Kidney tubule cell (primary cell): ENCODE results near the gene DUOXA1.
"Not testable (repeated sequence)": the region's sequence is repeated elsewhere in the genome, so short reads cannot be mapped to it uniquely, and the experiment has no call there.

ENCODE experiments used
- DNase-seq: peaks from one replicate; pipeline ENCODE4 v3.0.0-alpha.2; 2018; ENCODE audit warnings: low spot score

The DUOXA1 gene

DNA sequence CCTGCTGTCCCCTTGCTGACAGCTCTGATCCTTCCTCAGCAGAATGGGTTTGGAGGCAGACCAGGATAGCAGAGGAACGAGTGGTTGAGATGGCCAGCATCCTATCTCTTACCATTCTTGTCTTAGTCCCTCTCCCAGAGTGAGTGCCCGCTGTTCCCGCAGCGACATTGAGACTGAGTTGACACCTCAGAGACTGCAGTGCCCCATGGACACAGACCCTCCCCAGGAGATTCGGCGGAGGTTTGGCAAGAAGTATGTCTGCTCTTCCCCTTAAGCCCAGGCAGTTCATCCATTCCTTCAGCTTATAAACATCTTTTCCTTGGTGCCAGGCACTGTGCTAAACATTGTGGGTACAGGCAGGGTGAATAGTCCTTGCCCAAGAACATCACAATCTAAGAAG, 21.3 kb upstream of the DUOXA1 start:
- DNase-seq, result no peak

DNA sequence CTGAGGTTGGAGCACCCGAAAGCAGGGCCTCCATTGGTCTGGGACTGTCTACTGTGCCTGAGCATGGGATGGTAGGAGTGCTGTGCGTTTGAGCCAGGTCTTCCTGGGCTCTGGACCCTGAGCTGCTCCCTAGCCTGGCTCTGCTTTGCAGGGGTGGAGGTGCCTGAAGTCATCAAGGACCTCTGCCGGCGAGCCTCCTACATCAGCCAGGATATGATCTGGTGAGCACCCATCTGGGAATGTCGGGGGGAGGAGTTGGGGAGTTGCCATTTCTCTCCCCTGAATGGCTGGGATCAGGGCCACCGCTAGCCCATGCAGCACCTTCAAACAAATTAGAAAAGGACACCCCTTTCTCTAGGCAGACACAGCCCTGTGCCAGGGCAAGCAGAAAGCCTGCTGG, 20.8 kb upstream of the DUOXA1 start:
- DNase-seq, result no peak

DNA sequence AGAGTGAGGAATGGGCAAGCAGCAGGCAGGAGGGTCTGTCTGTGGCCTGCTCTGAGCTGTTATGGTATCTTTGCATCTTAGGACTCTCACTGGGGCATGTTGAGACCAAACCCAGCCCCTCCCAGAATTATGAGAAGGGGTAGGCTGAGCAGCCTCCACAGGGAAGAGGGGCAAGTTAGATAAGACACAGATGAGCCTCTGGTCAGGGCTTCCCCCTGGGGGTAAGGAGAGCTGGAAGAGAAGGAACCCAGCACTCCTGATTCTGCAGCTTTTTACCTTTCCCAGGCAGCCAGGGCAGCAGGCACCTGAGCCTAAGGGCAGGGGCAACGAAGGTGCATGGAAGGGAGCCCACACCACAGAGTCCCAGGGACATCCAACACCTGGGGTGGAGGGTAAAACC, 19.4 kb upstream of the DUOXA1 start:
- DNase-seq, result no peak

DNA sequence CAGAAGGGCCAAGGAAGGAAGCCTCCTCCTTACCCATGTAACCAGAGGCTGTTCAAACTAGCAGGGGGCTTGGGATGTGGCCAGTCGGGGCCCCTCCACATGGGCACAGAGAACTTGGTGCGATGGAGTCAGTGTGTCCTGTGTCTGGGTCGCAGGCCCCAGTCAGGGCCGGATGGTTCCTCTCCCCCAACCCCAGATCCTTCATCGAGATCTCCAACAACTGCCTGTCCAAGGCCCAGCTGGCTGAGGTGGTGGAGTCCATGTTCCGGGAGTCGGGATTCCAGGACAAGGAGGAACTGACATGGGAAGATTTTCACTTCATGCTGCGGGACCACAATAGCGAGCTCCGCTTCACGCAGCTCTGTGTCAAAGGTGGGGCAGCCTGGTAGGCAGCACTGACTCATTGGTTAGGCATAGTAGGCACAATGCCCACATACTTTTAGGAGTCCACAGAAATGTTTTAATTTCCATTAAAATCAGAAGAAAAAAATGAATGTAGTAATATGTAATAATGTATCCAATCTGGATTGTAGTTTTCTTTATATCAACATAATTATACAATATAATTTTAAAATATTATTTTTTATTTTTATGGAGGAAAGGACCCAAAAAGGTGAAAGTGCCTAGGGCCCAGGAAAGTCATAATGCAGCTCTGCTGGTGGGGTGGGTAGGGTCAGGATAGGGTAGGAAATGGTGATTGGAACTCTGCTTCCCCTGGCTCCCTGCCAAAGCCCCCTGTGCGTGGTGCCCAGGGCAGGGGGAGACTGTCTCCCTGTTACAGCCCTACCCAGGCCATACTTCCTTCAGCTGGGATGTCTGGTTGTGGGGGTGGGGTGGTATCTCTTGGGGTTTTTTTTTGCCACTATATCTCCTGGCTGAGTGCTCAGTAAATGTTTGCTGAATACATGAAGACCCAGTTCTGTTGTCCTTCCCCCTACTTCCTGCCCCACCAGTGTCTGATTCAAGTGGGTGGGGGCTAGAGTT, 18.7 kb upstream of the DUOXA1 start:
- DNase-seq, result peak; percentile 30

DNA sequence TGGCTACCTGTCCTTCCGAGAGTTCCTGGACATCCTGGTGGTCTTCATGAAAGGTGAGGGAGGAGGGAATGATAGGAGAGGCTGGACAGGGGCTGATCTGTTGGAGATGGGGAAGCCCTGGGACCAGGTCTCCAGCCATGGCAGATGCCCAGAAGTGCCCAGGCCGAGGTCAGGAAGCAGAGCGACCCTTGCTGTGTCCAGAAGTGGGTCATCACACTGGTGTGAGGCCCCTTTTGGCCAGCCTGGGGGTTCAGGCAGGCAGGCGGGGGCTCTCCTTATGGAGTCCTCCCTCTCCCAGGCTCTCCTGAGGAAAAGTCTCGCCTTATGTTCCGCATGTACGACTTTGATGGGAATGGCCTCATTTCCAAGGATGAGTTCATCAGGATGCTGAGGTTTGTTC, 17.9 kb upstream of the DUOXA1 start:
- peak; percentile 44 for DNase-seq

DNA sequence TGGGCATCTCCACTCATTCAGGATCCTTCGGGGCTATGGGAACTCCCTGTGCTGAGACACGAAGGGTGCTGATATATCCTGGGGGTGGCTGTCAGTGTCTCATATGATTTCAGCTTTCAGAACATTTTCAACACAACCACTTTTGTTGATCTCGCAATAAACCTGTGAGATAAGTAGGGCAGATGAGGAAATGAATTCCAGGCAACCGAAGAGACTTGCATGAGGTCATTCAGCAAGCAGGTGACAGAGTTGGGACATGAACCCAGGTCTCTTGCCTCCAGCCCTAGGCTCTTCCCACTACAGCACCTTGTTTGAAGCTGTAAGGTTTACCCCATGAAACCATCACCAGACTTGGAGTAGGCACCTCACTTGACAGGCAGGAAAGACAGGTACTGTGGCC, 16.7 kb upstream of the DUOXA1 start:
- DNase-seq, result peak; percentile 37

DNA sequence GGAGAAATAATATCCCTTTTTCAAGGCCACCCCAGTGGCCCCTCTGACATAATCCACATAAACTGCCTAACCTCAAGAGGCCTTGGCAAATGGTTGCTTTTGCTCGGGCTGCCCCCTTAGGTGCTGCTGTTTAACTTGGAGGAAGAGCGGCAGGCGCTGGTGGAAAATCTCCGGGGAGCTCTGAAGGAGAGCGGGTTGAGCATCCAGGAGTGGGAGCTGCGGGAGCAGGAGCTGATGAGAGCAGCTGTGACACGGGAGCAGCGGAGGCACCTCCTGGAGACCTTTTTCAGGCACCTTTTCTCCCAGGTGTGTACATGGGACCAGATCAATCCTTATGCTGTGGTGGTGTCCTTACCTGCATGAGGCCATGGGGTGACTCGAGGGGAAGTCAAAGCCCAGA, 15.1 kb upstream of the DUOXA1 start:
- no peak for DNase-seq

DNA sequence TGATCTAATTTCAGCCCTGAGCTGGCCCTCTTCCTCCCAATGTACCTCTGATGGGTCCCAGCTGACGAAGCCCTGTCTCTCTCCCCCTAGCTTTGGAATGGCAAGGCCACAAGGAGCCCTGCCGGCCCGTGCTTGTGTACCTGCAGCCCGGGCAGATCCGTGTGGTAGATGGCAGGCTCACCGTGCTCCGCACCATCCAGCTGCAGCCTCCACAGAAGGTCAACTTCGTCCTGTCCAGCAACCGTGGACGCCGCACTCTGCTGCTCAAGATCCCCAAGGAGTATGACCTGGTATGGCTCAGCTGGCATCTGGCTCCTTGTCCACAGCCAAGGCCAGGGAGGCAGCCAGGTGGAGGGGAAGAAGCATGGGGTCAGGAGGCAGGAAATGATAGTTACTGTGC, 14.3 kb upstream of the DUOXA1 start:
- no peak for DNase-seq

DNA sequence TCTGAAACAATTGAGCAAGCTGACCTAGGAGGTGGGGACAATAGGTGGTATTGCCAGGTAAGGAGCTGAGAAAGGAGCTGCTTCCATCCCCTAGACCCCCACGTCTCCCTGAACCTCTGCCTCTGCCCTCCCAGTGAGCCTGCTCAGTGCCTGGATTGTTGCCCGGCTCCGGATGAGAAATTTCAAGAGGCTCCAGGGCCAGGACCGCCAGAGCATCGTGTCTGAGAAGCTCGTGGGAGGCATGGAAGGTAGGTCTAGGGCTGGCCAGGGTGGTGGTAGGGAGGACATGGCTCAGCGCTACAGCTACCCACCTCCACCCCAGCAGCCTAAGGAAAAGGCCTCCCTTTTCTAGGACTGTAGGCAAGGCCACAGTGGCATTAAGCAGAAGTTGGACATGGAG, 13.4 kb upstream of the DUOXA1 start:
- no peak for DNase-seq

DNA sequence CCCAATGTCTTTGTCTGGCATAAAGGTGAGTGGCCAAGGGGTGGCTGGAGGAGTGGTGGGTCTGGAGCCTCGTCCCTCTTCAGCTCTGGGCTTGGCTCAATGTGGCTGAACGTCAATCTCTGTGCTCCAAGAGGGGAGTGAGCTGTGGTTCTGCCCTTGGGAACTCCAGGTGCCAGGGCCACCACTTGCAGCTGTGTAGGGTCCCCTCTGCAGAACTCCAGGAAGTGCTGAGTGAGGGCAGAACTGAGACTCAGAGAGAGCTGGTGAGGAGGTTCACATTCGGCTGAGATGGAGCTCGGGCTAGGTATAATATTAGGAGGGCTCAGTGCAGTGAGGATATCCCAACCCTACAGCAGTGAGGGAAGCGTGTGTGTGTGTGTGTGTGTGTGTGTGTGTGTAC, 11.7 kb upstream of the DUOXA1 start:
- DNase-seq, result no peak

DNA sequence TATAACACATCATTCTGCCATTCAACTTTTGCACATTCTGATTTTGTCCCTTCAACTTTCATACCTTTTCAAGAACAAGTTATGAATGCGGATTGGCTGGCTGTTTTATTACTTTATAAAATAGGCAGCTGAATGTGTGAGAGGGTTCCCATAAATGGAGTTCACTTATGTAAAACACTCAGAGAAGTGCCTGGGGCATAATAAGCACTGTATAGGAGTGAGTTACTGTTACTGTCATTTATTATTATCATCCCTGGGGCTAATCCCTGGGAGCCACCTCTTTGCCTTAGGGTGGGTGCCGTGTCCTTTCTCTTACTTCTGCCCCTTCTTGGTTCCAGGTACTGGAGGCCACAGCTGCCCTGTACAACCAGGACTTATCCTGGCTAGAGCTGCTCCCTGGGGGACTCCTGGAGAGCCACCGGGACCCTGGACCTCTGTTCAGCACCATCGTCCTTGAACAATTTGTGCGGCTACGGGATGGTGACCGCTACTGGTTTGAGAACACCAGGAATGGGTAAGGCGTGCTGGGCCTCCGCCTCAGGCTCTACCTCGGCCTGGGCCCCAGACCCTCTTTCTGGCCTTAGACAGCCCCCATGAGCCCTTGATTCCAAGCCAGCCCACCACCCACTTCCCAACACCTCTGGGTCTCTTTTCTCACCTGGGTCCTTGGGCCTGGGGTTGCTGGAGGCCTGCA, 11.0 kb upstream of the DUOXA1 start:
- no peak for DNase-seq

DNA sequence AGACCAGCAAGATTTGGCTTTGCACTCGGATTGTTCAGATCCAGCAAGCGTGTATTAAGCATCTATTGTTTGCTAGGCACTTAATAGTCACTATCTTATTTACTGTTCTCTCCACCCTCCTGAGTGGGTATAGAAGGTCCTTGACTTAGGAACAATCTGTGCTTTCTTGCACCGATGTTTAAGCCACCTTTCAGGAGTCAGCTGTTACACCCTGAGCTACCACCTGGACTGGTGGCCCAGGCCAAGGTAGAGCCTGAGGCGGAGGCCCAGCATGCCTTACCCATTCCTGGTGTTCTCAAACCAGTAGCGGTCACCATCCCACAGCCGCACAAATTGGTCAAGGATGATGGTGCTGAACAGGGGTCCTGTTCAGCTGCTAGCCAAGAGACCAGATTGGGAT, 10.1 kb upstream of the DUOXA1 start:
- DNase-seq, result no peak

DNA sequence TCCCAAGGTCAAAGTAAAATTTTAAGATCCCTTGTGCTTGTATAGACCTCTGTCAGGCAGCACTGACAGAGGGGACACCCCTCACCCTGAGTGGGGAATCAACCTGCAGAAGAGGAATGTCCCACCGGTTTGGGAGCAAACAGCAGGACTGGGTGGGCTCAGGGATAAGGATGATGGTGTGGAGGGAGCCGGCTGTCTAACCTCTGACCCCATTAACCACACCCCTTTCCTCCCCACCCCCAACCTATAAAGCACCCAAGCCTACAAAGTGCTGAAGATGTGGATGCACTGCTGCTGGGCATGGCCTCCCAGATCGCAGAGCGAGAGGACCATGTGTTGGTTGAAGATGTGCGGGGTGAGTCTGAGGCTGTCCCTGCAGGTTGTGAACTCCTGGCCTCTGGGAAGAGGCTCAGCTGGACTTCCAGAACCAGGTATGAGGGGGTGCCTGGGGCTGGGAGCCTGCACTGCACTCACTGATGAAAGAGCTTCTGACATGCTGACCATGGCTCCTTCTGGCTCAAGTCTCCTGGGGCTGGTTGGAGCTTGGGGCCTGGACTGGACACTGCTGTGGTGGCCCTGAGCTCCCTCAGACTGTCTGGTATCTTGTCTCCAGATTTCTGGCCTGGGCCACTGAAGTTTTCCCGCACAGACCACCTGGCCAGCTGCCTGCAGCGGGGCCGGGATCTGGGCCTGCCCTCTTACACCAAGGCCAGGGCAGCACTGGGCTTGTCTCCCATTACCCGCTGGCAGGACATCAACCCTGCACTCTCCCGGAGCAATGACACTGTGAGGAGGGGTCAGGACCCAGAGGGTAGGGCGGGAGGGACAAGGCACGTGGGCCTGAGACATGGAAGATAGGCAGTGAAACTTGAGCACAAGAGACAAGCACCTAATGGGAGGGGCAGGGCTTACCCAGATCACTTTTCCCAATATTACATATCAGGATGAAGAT, 9.4 kb upstream of the DUOXA1 start:
- DNase-seq, result no peak

DNA sequence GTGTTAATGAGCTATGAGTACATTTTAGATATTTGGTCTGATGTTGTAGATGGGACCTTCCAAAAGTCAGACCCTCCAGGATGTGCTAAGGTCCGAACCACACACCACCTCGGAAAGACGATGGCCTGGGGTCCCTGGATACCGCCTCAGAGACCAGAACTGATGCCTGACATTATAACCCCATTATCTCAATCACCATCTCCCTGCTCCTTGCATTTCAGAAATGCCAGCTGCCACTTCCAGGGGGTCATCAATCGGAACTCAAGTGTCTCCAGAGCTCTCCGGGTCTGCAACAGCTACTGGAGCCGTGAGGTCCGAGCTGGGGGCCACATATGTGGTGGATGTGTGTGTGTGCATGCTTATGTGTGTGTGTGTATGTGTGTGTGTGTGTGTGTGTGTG, 8.0 kb upstream of the DUOXA1 start:
- DNase-seq, result no peak

DNA sequence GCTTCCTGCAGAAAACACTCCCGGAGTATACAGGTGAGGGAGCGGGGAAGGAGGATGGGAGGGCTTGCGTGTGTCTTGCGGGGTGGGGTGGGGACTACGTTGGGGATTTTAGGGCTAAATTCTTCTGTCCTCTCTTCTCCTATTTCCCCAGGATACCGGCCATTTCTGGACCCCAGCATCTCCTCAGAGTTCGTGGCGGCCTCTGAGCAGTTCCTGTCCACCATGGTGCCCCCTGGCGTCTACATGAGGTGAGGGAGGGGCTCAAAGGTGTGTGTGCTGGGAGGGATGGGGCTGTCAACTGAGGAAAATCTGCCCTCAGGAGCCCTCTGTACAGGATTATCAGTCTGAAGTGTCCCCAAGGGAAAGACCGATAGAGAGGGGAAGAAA, 6.7 kb upstream of the DUOXA1 start:
- no peak for DNase-seq

DNA sequence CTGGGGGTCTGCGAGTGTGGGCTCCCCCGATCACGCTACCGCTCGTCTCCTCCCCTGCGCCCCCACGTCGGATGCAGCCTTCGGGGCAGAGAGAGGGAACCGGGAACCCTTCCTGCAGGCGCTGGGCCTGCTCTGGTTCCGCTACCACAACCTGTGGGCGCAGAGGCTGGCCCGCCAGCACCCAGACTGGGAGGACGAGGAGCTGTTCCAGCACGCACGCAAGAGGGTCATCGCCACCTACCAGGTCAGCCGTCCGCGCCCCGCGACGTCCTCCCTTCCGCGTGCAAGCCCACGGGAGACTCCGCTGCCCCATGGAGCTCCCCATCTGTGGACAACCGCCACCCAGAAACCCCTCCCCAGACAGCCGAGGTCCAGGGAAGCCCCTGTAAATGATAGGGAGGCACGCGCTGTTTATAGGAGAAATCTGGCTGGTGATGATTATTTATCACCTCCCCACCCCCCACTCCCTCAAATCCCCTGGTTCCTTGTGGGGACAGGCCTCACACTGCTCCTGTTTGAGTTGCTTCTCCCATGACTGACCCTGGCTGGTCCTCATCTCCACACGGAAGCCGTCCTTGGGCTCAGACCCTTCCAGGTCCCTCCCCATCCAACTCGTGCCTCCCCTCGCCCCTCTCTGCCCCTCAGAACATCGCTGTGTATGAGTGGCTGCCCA, 6.2 kb upstream of the DUOXA1 start:
- not testable (repeated sequence) for DNase-seq

DNA sequence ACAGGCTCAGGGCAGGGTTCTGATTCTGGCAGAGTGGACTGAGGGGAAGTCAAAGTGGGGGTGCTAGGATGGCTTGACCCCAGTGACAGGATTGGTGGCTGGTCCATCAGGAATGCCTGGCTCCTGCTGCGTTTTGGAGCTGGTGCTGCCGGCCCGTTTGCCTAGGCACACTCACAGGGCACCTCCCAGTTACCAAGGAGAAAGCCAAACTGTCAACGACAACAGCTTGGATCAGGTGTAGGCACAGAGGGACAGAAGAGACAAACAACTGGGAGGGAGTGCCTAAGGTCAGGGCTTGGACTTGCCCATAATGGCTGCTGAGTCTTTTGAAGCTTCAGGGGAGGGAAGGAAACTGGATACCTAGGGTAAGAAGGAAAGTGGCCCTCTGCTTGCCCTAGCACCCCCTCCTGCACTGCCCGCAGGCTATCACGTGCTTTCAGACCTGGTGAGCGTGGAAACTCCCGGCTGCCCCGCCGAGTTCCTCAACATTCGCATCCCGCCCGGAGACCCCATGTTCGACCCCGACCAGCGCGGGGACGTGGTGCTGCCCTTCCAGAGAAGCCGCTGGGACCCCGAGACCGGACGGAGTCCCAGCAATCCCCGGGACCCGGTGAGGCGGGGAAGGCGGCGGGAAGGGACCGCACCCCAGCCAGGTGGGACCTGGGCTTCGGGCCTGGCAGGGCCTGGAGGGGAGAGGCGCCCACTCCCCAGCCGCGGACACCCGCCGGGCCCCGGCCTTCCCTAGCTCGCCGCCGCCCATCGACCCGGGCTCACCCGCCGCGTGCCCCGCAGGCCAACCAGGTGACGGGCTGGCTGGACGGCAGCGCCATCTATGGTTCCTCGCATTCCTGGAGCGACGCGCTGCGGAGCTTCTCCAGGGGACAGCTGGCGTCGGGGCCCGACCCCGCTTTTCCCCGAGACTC, 5.3 kb upstream of the DUOXA1 start:
- DNase-seq, result no peak

DNA sequence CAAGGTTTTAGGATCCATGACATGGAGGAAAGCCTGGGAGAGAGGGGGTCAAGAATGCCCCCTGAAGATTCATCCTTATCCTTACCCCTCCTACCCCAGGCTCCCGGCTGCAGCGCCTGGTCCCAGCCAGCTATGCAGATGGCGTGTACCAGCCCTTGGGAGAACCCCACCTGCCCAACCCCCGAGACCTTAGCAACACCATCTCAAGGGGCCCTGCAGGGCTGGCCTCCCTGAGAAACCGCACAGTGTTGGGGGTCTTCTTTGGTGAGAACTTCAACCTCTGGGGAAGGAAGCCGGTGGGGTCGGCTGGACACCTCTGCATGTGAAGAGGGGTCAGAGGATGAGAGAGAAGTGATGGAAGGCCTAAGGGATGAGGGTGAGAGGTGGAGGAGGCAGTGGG, 4.4 kb upstream of the DUOXA1 start:
- no peak for DNase-seq

DNA sequence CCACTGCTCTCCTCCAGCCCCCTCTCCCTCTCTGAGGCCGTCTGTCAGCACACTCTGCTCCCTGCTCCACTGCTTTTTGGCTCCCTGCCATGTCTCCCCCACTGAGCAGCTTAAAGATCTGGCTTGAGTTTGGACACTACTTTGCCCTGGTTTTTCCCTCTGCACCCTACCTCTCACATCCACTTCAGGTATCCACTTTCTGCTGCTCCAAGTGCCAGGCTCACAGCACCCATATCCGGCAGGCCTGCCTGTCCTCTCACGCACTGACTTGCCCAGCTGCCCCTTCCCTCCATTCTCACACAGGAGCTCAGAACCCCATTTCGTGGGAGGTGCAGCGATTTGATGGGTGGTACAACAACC, 3.9 kb upstream of the DUOXA1 start:
- DNase-seq, result no peak

DNA sequence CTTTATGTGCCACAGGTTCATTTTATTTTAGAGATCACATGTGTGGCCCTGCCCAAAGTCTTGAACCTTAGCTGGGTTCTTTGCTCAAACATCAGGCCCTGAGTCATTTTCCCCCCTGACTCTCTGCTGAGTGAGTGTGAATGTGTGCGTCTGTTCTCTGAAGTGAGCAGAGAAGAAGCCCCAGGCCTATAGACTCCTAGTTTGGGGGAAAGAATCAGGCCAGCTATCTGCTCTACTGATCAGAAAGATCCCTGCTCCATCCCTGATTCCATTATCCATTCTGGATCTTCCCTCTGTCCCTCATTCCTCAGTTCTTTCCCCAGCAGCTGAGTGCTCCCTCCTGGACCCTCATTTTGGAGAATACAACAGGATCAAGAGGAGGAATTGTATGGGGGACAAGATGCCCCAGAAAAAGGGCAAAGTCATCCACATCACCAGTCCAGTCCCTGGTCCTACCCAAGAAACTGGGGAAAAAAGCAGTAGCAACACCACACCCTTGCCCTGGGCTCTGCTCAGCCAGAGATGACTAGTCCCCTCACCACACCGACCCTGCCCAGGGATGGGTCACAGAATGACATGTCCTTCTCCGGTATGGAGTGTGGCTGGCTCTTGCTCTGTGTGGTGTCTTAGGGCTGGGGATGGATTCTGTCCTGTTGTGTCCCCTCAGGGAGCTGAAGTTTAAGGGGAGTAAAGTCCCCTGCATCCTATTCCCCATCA, 3.3 kb upstream of the DUOXA1 start:
- no peak for DNase-seq
